ENCODE results near the gene MAP3K4.

MAP3K4 gene

DNA sequence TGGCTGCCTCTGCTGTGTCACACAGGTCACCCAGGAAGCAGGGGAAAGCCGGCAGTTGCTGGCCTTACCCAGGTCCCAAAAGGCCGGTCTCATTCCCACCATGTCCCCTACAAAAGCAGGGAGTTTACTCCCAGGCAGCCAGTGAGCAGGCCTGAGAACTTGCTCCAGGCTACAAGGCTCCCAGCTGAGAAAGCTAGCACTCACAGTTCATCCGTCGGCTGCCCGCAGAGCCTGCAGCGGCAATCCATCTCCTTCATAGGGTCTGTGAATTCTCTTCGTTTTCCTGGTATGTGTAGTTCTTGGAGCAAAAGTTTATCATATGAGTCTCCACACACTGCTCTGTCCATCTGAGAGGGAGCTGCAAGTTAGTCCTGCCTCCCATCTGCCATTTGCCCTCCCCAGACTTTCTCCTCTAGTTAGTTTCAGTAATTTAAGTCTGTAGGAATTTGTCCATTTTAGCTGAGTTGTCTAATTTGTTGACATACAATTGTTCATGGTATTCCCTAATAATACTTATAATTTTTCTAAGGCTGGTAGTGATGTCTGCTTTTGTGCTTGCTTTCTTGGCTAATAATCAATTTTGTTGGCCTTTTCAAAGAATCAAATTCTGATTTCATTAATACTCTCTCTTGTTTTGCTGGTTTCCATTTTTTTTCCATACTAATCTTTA, 135.6 kb downstream of the MAP3K4 start:
- DNase-seq = no peak

DNA sequence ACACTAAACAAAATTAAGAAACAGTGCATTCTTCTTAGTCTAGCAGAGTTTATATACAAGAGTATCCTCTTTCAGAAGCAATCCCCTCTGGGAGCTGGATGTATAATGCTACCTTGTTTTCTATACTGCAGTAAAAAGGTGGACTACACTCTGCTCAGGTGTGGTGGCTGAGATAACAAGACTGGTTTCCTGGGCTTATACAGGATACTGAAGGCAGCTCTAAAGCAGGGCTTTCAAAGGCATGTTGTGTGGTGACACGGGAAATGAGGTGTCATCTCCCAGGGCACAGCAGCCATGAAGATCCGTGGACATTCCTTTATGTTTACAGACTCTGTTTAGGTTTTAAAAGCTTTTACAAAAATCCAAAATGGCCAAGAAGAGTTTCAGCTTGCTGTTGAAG, 136.7 kb downstream of the MAP3K4 start:
- DNase-seq = no peak

DNA sequence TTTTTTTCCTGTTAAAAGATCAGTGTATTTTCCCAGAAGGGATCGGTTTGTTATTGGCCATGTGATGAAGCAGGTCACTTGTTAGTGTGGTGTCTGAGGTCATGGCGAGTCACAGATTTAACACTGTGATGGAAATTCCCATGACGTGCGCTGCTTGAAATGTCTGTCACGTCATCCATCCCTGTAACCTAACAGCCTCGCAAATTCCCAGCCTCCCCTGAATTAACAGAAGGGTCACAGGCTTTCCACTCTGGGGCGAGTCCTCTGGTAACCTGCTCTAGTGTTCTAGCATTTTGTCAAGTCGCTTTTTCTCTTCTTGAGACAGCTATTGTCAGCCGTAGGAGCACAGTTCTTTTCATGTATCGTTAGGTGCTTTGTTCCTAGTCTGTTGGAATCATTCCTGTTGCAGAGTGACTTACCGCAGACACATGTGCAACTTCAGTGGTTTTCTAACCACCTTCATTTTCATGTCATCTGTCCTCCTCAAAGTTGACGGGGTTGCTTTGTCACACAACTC, 137.2 kb downstream of the MAP3K4 start:
- no peak for DNase-seq

GRCh38 chr6:161130541-161130940, 139.0 kb downstream of the MAP3K4 start:
- DNase-seq = no peak

GRCh38 chr6:161130967-161131766, 139.6 kb downstream of the MAP3K4 start:
- no peak for DNase-seq

- no peak for DNase-seq
These were observed 140.8 kb downstream of the MAP3K4 start for GRCh38 chr6:161132384-161132783.

- DNase-seq = no peak
These were observed 142.4 kb downstream of the MAP3K4 start for GRCh38 chr6:161133963-161134362.

- DNase-seq = no peak
These were observed 143.2 kb downstream of the MAP3K4 start for GRCh38 chr6:161134550-161135298.

- no peak for DNase-seq
These were observed 144.4 kb downstream of the MAP3K4 start for GRCh38 chr6:161135695-161136591.

GRCh38 chr6:161136655-161137054, 145.1 kb downstream of the MAP3K4 start:
- DNase-seq = no peak

DNA sequence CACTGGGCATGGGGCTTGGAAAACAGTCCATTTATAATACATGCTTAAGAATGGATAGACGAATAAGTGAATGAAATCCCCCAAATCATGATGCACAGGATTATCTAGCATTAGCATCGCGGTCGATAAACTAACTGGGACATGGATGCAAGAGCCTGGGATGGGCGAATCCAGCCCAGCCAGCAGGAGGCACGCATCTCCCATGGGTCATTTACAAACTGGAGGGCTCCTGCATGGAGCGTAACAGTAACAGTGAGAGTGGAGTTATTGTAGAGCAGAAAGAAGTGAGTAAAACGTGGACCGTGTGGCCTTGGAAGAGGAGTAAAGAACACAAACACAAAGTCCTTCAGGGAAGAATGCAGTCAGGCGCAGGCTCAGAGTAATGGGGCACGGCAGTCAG, 145.8 kb downstream of the MAP3K4 start:
- no peak for DNase-seq

- no peak for DNase-seq
These were observed 146.4 kb downstream of the MAP3K4 start for GRCh38 chr6:161137839-161138542.

- peak; percentile 31 for DNase-seq
These were observed 147.2 kb downstream of the MAP3K4 start for GRCh38 chr6:161138543-161139303.

- peak; percentile 33 for DNase-seq
These were observed 147.8 kb downstream of the MAP3K4 start for GRCh38 chr6:161139304-161139765.

DNA sequence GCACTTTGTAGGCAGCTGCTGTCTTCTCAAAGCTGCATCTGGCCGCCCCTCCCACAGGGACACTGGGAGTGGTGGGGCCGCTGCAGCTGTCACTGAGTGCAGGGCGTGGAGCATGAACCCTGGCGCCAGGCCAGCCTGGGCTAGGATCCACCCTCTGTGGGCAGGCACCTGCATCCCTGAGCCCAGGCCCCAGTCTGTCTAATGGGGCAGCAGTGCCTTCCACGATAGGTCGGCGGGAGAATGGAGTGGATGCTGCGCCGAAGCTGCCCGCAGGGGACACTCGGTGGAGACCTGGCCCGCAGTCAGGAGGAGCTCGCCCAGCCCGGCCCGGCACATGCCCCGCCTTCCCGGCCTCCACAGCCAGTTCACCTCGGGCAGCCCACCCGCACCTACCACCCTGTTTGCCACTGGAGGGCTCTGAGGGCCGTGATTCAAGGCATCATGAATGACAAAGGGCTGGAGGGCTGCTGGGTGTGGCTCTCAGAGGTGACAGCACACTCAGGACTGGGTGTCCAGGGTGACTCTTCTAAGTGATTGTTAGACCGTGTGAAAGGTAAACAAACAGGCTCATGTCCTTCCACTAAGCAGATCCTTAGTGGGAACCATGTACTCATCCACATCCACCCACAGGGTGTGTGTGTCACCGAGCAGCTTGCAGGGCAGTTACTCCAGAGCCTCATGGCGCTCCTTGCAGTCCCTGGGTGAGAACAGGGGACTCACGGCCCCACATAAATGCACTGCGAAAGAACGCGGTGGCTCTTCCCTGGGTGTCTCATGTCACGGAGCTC, 148.4 kb downstream of the MAP3K4 start:
- DNase-seq = peak; percentile 77

DNA sequence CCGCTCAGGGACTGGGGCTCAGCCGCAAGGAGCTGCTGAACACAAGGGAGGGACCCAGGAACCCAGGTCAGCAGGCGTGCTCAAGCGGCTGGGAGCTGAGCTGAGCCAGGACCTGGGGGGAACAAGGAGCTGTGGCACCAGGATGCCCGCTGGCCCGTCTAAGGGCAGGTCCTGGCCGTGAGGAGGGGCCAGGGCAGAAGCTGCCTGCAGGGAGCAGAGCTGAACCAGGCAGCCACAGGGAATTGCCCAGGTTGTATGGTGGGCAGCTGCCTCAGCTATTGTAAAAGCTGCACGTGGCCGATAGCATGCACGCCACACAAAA, 148.9 kb downstream of the MAP3K4 start:
- DNase-seq = peak; percentile 38

GRCh38 chr6:161141173-161141572, 149.6 kb downstream of the MAP3K4 start:
- DNase-seq = peak; percentile 37

DNA sequence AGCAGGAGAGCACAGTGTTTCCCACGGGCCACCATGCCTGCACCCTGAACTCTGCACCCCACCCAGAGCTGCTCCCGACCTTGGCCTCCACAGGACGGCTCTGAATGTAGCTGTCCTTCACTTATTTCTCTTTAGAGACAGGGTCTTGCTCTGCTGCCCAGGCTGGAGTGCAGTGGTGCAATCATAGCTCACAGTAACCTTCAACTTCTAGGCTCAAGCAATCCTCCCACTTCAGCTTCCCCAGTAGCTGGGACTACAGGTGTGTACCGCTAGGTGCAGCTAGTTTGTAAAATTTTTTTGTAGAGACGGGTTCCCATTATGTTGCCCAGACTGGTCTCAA, 151.4 kb downstream of the MAP3K4 start:
- DNase-seq = peak; percentile 0

- DNase-seq = peak; percentile 18
These were observed 152.3 kb downstream of the MAP3K4 start for GRCh38 chr6:161143663-161144430.
